SK-N-MC (cell line): ENCODE measurements around the gene ANKRD52.
A peak's percentile ranks its signal among the peaks of the same experiment; 100 is the strongest.

ENCODE experiments used
- DNase-seq: peaks from one replicate; pipeline ENCODE4 v3.0.0-alpha.2; 2011; ENCODE audit warnings: low read depth, low spot score
- H3K27ac ChIP-seq: fragments of 200-600 bp; sonication (generic); 2 replicates; pipeline ENCODE4 v1.5.1; 2016; ENCODE audit warnings: mixed run types
- H3K36me3 ChIP-seq: fragments of 200-600 bp; sonication (generic); 2 replicates; pipeline ENCODE4 v1.6.1; 2017; ENCODE audit warnings: antibody characterized with exemption, low read length, mixed read lengths; ENCODE audit not compliant: insufficient read depth
- H3K4me3 ChIP-seq: fragments of 200-600 bp; sonication (generic); 2 replicates; pipeline ENCODE4 v1.5.1; 2016
- H3K9ac ChIP-seq: fragments of 200-600 bp; sonication (generic); 2 replicates; pipeline ENCODE4 v1.8.0; 2017; ENCODE audit warnings: mixed run types, mixed read lengths; ENCODE audit not compliant: insufficient read length
- H3K9me3 ChIP-seq: fragments of 200-600 bp; sonication (generic); 2 replicates; pipeline ENCODE4 v1.6.1; 2017; ENCODE audit warnings: low read depth, mild to moderate bottlenecking, antibody characterized with exemption, low read length, moderate library complexity, mixed read lengths
- EZH2 ChIP-seq: fragments of 200-600 bp; sonication (generic); IDR thresholded peaks from one replicate; pipeline ENCODE4 v1.6.1; 2017; ENCODE audit warnings: antibody characterized with exemption
- FOXP2 ChIP-seq: optimal IDR thresholded peaks from 2 replicates; pipeline ENCODE3; 2011; ENCODE audit warnings: mild to moderate bottlenecking, moderate library complexity; ENCODE audit not compliant: insufficient read depth; ENCODE audit errors: extremely low read length, control extremely low read depth
- POLR2AphosphoS5 ChIP-seq: IDR thresholded peaks from 2 replicates; pipeline ENCODE4 v1.6.1; 2012; ENCODE audit warnings: mild to moderate bottlenecking, low read depth, low read length, borderline replicate concordance

ANKRD52 gene

DNA sequence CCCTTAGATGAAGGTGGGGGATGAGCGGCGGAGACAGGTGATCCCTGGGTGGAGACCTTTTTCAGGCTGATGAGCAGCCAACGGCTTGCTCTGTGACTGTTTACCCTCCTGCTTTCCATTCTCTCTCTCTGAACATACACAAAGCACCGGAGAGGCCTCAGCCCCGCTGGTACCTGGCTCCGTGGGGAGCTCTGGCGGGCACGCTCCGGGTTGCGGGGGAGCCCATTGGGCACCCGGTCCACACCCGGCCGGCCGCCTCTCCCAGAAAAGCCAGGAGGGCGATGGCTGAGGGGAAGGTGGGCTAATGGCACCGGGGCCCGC, 69.4 kb downstream of the ANKRD52 start:
- no peak for DNase-seq
- peak overlapping the region; percentile 89 for H3K9ac ChIP-seq
- peaks cover 32% of the 10 kb centered on the region for H3K36me3 ChIP-seq
- H3K27ac ChIP-seq: no peak overlapping the region
- H3K4me3 ChIP-seq: peak overlapping the region; percentile 91
- TF ChIP-seq POLR2AphosphoS5 (no peak), EZH2 (no peak), FOXP2 (no peak)
- no peaks in the 10 kb centered on the region for H3K9me3 ChIP-seq

DNA sequence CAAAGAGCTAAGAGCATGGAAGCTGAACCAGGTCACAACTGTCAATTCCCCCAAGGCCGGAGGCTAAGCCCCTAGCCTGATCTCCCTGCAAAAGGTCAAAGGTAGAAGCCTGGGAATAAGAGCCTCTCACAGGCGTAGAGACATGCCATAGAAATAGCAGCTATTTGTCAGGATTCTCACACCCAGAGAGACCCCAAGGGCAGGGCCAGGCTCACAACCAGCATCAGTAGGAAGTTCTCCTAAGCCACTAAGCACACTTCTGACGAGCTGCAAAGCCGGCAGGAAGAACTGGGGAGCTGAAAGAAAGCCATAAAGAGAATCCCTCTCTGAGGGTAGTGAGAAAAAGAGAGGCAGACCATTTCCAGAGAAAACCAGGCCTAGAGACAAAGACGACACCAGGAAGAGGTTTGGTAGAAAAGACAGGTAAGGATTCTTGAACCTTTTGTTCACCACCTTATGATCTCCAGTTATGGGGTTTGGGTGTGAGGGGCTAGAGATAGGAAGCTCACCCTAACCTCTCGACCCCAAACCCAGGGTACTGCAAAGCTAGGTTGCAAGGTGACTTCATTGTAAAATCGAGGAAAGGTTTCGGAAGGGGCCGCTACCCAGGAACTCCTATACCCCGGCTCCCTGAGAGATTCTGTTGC, 69.9 kb downstream of the ANKRD52 start:
- peaks cover 37% of the 10 kb centered on the region for H3K36me3 ChIP-seq
- no peaks in the 10 kb centered on the region for H3K9me3 ChIP-seq
- H3K9ac ChIP-seq: peak overlapping the region; percentile 89
- no peak for DNase-seq
- H3K4me3 ChIP-seq: peak overlapping the region; percentile 91
- H3K27ac ChIP-seq: no peak overlapping the region
- no peak for TF ChIP-seq POLR2AphosphoS5
- TF ChIP-seq EZH2: no peak
- TF ChIP-seq FOXP2: no peak
